Erythroblast (primary cell): ENCODE results near the gene CHD2.

Source experiments
- GATA1 ChIP-seq: IDR thresholded peaks from 2 replicates; pipeline ENCODE4 v1.6.1; 2011; ENCODE audit warnings: low read depth, mild to moderate bottlenecking, control low read depth, low read length, moderate library complexity
- POLR2A ChIP-seq: IDR thresholded peaks from 2 replicates; pipeline ENCODE4 v1.6.1; 2011; ENCODE audit warnings: mild to moderate bottlenecking, low read length

DNA sequence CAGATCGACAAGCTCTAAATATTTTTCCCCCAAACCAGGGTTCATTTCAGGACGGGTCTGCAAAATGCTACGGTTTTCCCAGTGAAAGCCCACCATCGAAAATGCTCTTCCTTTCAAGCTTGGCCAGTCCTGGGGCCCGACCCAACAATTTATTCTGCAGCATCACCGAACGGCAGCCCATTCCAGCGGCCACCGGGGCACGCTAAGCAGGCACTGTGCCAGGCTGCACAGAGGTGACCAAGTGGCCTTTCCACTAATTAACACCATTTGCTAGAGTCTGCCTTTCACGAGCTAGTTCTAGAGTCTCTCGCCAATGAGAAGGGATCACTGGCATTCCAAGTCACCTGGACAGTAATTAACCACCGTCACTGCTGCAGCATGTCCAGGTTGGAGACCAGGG lies 174.5 kb downstream of the CHD2 start:
- TF ChIP-seq POLR2A (no peak), GATA1 (no peak)
